WTC11 (cell line): ENCODE results near the gene SORL1. TPM values are rescaled to one million over a fixed set of nuclear protein-coding genes. Genes with fewer than 3 reads are reported as not detected.

ENCODE experiments used
- ATAC-seq: fragments of 200-7000 bp; cut with Tn5 transposase; 2 replicates; pipeline ENCODE4 v1.10.0; 2021; ENCODE audit warnings: mild to moderate bottlenecking, moderate library complexity
- CTCF ChIA-PET: fragments of 300-600 bp; sonication (Branson Sonifier 250); formaldehyde crosslinking; loops from one replicate; lab custom pipeline; 2021; ENCODE audit warnings: antibody characterized with exemption; lab: Charles Lee
- POLR2A ChIA-PET: fragments of 350-600 bp; sonication (Branson Sonifier 250); formaldehyde crosslinking; loops from one replicate; lab custom pipeline; 2021; ENCODE audit warnings: antibody characterized with exemption; lab: Charles Lee
- DNase-seq: peaks from one replicate; pipeline ENCODE4 v3.0.0; 2021; ENCODE audit warnings: low spot score
- H3K27ac Mint-ChIP-seq: 2 replicates; pipeline ENCODE4 v1.8.0; 2021; ENCODE audit warnings: mixed read lengths
- H3K27me3 Mint-ChIP-seq: 2 replicates; pipeline ENCODE4 v1.8.0; 2021; ENCODE audit warnings: low read depth, mild to moderate bottlenecking, moderate library complexity, mixed read lengths
- H3K36me3 Mint-ChIP-seq: 2 replicates; pipeline ENCODE4 v1.8.0; 2021; ENCODE audit warnings: mixed read lengths
- H3K4me1 Mint-ChIP-seq: 2 replicates; pipeline ENCODE4 v1.8.0; 2022; ENCODE audit warnings: mixed read lengths
- H3K4me3 Mint-ChIP-seq: 2 replicates; pipeline ENCODE4 v1.8.0; 2021; ENCODE audit warnings: mild to moderate bottlenecking, moderate library complexity, mixed read lengths
- H3K9me3 Mint-ChIP-seq: 2 replicates; pipeline ENCODE4 v1.8.0; 2021; ENCODE audit warnings: mixed read lengths
- ATF1 ChIP-seq: sonication (generic); formaldehyde crosslinking; IDR thresholded peaks from 2 replicates; pipeline ENCODE4 v1.8.1; 2023; ENCODE audit warnings: mild to moderate bottlenecking, moderate library complexity, missing genetic modification reagents
- ATF2 ChIP-seq: sonication (generic); formaldehyde crosslinking; IDR thresholded peaks from 2 replicates; pipeline ENCODE4 v1.8.1; 2022; ENCODE audit warnings: low read depth, missing genetic modification reagents, borderline replicate concordance
- CBFB ChIP-seq: sonication (generic); formaldehyde crosslinking; IDR thresholded peaks from 2 replicates; pipeline ENCODE4 v1.8.1; 2022; ENCODE audit warnings: mild to moderate bottlenecking, low read depth, missing genetic modification reagents
- CREB1 ChIP-seq: sonication (generic); formaldehyde crosslinking; IDR thresholded peaks from 2 replicates; pipeline ENCODE4 v1.8.0; 2023; ENCODE audit warnings: mild to moderate bottlenecking, missing genetic modification reagents
- E2F1 ChIP-seq: sonication (generic); formaldehyde crosslinking; IDR thresholded peaks from 2 replicates; pipeline ENCODE4 v1.8.0; 2022; ENCODE audit warnings: mild to moderate bottlenecking, missing genetic modification reagents
- FOXP4 ChIP-seq: sonication (generic); formaldehyde crosslinking; IDR thresholded peaks from 2 replicates; pipeline ENCODE4 v1.8.0; 2022; ENCODE audit warnings: mild to moderate bottlenecking, missing genetic modification reagents
- GABPB1 ChIP-seq: sonication (generic); formaldehyde crosslinking; IDR thresholded peaks from 2 replicates; pipeline ENCODE4 v1.8.1; 2023; ENCODE audit warnings: mild to moderate bottlenecking, missing genetic modification reagents
- HMGA2 ChIP-seq: fragments of 250-450 bp; sonication (Bioruptor Pico); IDR thresholded peaks from 2 replicates; pipeline ENCODE4 v1.4.0; 2021; ENCODE audit warnings: mild to moderate bottlenecking, moderate library complexity
- JAZF1 ChIP-seq: fragments of 250-450 bp; sonication (Bioruptor Pico); IDR thresholded peaks from 2 replicates; pipeline ENCODE4 v1.9.0; 2021; ENCODE audit warnings: moderate library complexity, mild to moderate bottlenecking, inconsistent platforms
- NFE2L1 ChIP-seq: sonication (generic); formaldehyde crosslinking; IDR thresholded peaks from 2 replicates; pipeline ENCODE4 v1.8.1; 2023; ENCODE audit warnings: missing genetic modification reagents
- NFYB ChIP-seq: sonication (generic); formaldehyde crosslinking; conservative IDR thresholded peaks from 2 replicates; pipeline ENCODE4 v1.8.0; 2022; ENCODE audit warnings: low read depth, missing genetic modification reagents
- NR1H2 ChIP-seq: sonication (generic); formaldehyde crosslinking; IDR thresholded peaks from 2 replicates; pipeline ENCODE4 v1.9.0; 2021; ENCODE audit warnings: mild to moderate bottlenecking, moderate library complexity, missing genetic modification reagents
- PRRX2 ChIP-seq: fragments of 250-450 bp; sonication (Bioruptor Pico); IDR thresholded peaks from 2 replicates; pipeline ENCODE4 v1.8.0; 2021; ENCODE audit warnings: mild to moderate bottlenecking
- SMAD4 ChIP-seq: sonication (generic); formaldehyde crosslinking; IDR thresholded peaks from 2 replicates; pipeline ENCODE4 v1.8.0; 2022; ENCODE audit warnings: mild to moderate bottlenecking, missing genetic modification reagents
- TEAD4 ChIP-seq: sonication (generic); formaldehyde crosslinking; IDR thresholded peaks from 2 replicates; pipeline ENCODE4 v1.8.0; 2022; ENCODE audit warnings: mild to moderate bottlenecking, missing genetic modification reagents
- ZBTB21 ChIP-seq: sonication (generic); formaldehyde crosslinking; IDR thresholded peaks from 2 replicates; pipeline ENCODE4 v1.8.1; 2023; ENCODE audit warnings: mild to moderate bottlenecking, missing genetic modification reagents, borderline replicate concordance
- ZNF138 ChIP-seq: sonication (generic); formaldehyde crosslinking; conservative IDR thresholded peaks from 2 replicates; pipeline ENCODE4 v1.8.1; 2022; ENCODE audit warnings: mild to moderate bottlenecking, moderate library complexity, missing genetic modification reagents
- ZNF416 ChIP-seq: fragments of 250-450 bp; sonication (Bioruptor Pico); IDR thresholded peaks from 2 replicates; pipeline ENCODE4 v1.9.0; 2021; ENCODE audit warnings: mild to moderate bottlenecking, inconsistent platforms
- ZNF423 ChIP-seq: fragments of 250-450 bp; sonication (Bioruptor Pico); IDR thresholded peaks from 2 replicates; pipeline ENCODE4 v2.1.2; 2022; ENCODE audit warnings: mild to moderate bottlenecking, moderate library complexity
- ZSCAN18 ChIP-seq: fragments of 250-450 bp; sonication (Bioruptor Pico); IDR thresholded peaks from 2 replicates; pipeline ENCODE4 v2.1.2; 2022; ENCODE audit warnings: mild to moderate bottlenecking, moderate library complexity
- total RNA-seq: library from RNA; stranded (reverse); gene quantifications from 3 replicates; pipeline ENCODE4 v1.2.3, GENCODE V29; 2021
- TF ChIP-seq, protein P1 (sequence below): sonication (generic); formaldehyde crosslinking; IDR thresholded peaks from 2 replicates; pipeline ENCODE4 v1.8.0; 2023; ENCODE audit warnings: missing genetic modification reagents, mild to moderate bottlenecking, borderline replicate concordance
- TF ChIP-seq, protein P2 (sequence below): fragments of 250-450 bp; sonication (Bioruptor Pico); IDR thresholded peaks from 2 replicates; pipeline ENCODE4 v1.9.0; 2021; ENCODE audit warnings: mild to moderate bottlenecking

The SORL1 gene
- total RNA-seq, 1 experiment from 2014 or later, result 87.1 TPM

GRCh38 chr11:121669422-121669821 lies 217.3 kb downstream of the SORL1 start:
- no peak for ATAC-seq
- Mint-ChIP-seq H3K27me3 (no peaks in the 10 kb centered on the region; the same call in 1 of the 2 replicates), H3K9me3 (peaks cover 13% of the 10 kb centered on the region), H3K4me1 (peaks cover 16% of the 10 kb centered on the region), H3K36me3 (no peaks in the 10 kb centered on the region), H3K27ac (no peak overlapping the region), H3K4me3 (no peak overlapping the region)
- DNase-seq, result no peak
- ChIA-PET POLR2A (interaction anchor here (0.6 kb wide), 2 partner anchors 435 to 839 kb away, joined by 3 to 5 read pairs; no protein-coding TSS in a partner anchor), CTCF (interaction anchor here (0.6 to 1.2 kb wide), 2 partner anchors 10 to 398 kb away, joined by 3 to 4 read pairs; no protein-coding TSS in a partner anchor)
- TF ChIP-seq NR1H2 (CRISPR knock-in tag), result no peak

- DNase-seq (no peak), ATAC-seq (no peak)
- H3K9me3 Mint-ChIP-seq, result peaks cover 18% of the 10 kb centered on the region
- no peak overlapping the region for H3K27ac Mint-ChIP-seq
- TF ChIP-seq PRRX2 (CRISPR knock-in tag) (no peak), JAZF1 (CRISPR knock-in tag) (no peak), ZNF423 (CRISPR knock-in tag) (no peak)
- H3K4me1 Mint-ChIP-seq, result peaks cover 22% of the 10 kb centered on the region
- H3K4me3 Mint-ChIP-seq, result no peak overlapping the region
- H3K36me3 Mint-ChIP-seq, result no peaks in the 10 kb centered on the region
- H3K27me3 Mint-ChIP-seq, result no peaks in the 10 kb centered on the region; the same call in 1 of the 2 replicates
- CTCF ChIA-PET, result interaction anchor here (0.6 to 1.2 kb wide), 3 partner anchors 10 to 277 kb away, joined by 3 to 4 read pairs (median 3); no protein-coding TSS in a partner anchor
- POLR2A ChIA-PET, result no interaction called here
These were observed 218.2 kb downstream of the SORL1 start for GRCh38 chr11:121670266-121670665.

DNA sequence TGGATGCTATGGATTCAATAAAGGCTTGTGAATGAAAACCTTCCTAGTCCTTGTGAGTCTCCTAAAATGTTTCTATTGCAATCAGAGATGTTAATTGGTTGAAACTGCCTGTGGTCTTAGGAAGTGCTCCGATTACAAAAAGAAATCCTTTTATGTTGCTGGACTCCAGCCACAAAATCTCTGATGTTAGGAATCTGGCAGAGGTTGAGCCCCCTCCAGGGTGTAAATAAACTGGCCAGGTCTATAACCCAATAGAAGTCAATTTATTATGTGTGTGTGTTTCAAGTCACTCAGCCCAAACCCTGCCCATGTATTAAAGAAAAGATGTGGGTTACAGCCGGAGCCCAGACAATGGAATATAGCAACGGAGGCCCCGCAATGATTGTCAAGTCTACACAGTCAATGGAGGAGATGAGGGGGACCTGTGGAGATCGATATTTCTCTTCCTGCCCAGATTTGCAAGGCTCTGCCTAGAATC lies 218.7 kb downstream of the SORL1 start:
- ChIA-PET POLR2A (no interaction called here), CTCF (interaction anchor here (1.0 kb wide), 1 partner anchor 16 kb away, joined by 3 read pairs; no protein-coding TSS in a partner anchor)
- H3K9me3 Mint-ChIP-seq, result peaks cover 18% of the 10 kb centered on the region
- no peaks in the 10 kb centered on the region for H3K36me3 Mint-ChIP-seq
- no peak for ATAC-seq
- peaks cover 22% of the 10 kb centered on the region for H3K4me1 Mint-ChIP-seq
- no peak overlapping the region for H3K4me3 Mint-ChIP-seq
- no peaks in the 10 kb centered on the region; the same call in 1 of the 2 replicates for H3K27me3 Mint-ChIP-seq
- no peak overlapping the region for H3K27ac Mint-ChIP-seq
- no peak for DNase-seq
- TF ChIP-seq, protein P1, sequence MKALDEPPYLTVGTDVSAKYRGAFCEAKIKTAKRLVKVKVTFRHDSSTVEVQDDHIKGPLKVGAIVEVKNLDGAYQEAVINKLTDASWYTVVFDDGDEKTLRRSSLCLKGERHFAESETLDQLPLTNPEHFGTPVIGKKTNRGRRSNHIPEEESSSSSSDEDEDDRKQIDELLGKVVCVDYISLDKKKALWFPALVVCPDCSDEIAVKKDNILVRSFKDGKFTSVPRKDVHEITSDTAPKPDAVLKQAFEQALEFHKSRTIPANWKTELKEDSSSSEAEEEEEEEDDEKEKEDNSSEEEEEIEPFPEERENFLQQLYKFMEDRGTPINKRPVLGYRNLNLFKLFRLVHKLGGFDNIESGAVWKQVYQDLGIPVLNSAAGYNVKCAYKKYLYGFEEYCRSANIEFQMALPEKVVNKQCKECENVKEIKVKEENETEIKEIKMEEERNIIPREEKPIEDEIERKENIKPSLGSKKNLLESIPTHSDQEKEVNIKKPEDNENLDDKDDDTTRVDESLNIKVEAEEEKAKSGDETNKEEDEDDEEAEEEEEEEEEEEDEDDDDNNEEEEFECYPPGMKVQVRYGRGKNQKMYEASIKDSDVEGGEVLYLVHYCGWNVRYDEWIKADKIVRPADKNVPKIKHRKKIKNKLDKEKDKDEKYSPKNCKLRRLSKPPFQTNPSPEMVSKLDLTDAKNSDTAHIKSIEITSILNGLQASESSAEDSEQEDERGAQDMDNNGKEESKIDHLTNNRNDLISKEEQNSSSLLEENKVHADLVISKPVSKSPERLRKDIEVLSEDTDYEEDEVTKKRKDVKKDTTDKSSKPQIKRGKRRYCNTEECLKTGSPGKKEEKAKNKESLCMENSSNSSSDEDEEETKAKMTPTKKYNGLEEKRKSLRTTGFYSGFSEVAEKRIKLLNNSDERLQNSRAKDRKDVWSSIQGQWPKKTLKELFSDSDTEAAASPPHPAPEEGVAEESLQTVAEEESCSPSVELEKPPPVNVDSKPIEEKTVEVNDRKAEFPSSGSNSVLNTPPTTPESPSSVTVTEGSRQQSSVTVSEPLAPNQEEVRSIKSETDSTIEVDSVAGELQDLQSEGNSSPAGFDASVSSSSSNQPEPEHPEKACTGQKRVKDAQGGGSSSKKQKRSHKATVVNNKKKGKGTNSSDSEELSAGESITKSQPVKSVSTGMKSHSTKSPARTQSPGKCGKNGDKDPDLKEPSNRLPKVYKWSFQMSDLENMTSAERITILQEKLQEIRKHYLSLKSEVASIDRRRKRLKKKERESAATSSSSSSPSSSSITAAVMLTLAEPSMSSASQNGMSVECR (CRISPR knock-in tag), result no peak
- no peak for TF ChIP-seq JAZF1 (CRISPR knock-in tag)
- no peak for TF ChIP-seq TEAD4 (CRISPR knock-in tag)
- no peak for TF ChIP-seq ATF1 (CRISPR knock-in tag)
- TF ChIP-seq, protein P2, sequence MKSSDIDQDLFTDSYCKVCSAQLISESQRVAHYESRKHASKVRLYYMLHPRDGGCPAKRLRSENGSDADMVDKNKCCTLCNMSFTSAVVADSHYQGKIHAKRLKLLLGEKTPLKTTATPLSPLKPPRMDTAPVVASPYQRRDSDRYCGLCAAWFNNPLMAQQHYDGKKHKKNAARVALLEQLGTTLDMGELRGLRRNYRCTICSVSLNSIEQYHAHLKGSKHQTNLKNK (CRISPR knock-in tag), result no peak
- TF ChIP-seq ZBTB21 (CRISPR knock-in tag), result no peak
- TF ChIP-seq NFE2L1 (CRISPR knock-in tag), result no peak
- no peak for TF ChIP-seq ATF2 (CRISPR knock-in tag)
- no peak for TF ChIP-seq NFYB (CRISPR knock-in tag)
- TF ChIP-seq CBFB, result no peak
- no peak for TF ChIP-seq HMGA2 (CRISPR knock-in tag)
- no peak for TF ChIP-seq ZSCAN18 (CRISPR knock-in tag)
- no peak for TF ChIP-seq GABPB1 (CRISPR knock-in tag)
- no peak for TF ChIP-seq ZNF416 (CRISPR knock-in tag)
- no peak for TF ChIP-seq FOXP4 (CRISPR knock-in tag)
- TF ChIP-seq ZNF138, result no peak
- no peak for TF ChIP-seq E2F1
- no peak for TF ChIP-seq CREB1
- no peak for TF ChIP-seq SMAD4 (CRISPR knock-in tag)
